ENCODE results near the gene WDR36.

GRCh38 chr5:111144352-111144930 lies 52.3 kb downstream of the WDR36 start:
- TF ChIP-seq POLR2A (IDR thresholded peaks at IDR 0.05; ENCODE audit: insufficient read depth in 1 of 2, low read depth in 2 of 2, low read length in 2 of 2) (no peak), NFE2L2 (IDR thresholded peaks at IDR 0.05; ENCODE audit: low read length) (no peak), ZNF224 (CRISPR knock-in tag; IDR thresholded peaks at IDR 0.05) (no peak), EZH2 (conservative IDR thresholded peaks at IDR 0.05; ENCODE audit: low read depth, low read length) (no peak), ETS1 (CRISPR knock-in tag; IDR thresholded peaks at IDR 0.05) (no peak), CTCF (CRISPR knock-in tag; IDR thresholded peaks at IDR 0.05) (no peak), DMTF1 (CRISPR knock-in tag; IDR thresholded peaks at IDR 0.05) (no peak), ZNF710 (CRISPR knock-in tag; IDR thresholded peaks at IDR 0.05; ENCODE audit: borderline replicate concordance) (no peak), SETDB1 (CRISPR knock-in tag; IDR thresholded peaks at IDR 0.05; ENCODE audit: borderline replicate concordance) (no peak), EP300 (IDR thresholded peaks at IDR 0.05; ENCODE audit: low read depth in 2 of 2, low read length in 2 of 2) (no peak), EP300 (CRISPR knock-in tag; IDR thresholded peaks at IDR 0.05; ENCODE audit: borderline replicate concordance) (no peak), ETV6 (CRISPR knock-in tag; conservative IDR thresholded peaks at IDR 0.05) (no peak), PRDM4 (CRISPR knock-in tag; IDR thresholded peaks at IDR 0.05; ENCODE audit: borderline replicate concordance) (no peak), THAP9 (CRISPR knock-in tag; IDR thresholded peaks at IDR 0.05; ENCODE audit: borderline replicate concordance) (no peak), MEF2D (CRISPR knock-in tag; IDR thresholded peaks at IDR 0.05) (no peak)
